IMR-90 (cell line): Measurements from ENCODE around the gene ASXL2. TPM values are rescaled to one million over a fixed set of nuclear protein-coding genes. Genes with fewer than 3 reads are reported as not detected.
A peak's percentile ranks its signal among the peaks of the same experiment; 100 is the strongest.

Experiments used
- ATAC-seq: fragments of 200-7000 bp; cut with Tn5 transposase; 2 replicates; pipeline ENCODE4 v1.9.1; 2020; ENCODE audit warnings: low read depth, mild to moderate bottlenecking, moderate library complexity
- BruUV-seq: library from RNA; stranded (reverse); fragments of 400-500 nt; replicated peaks from 2 replicates; lab custom pipeline; 2021; lab: Mats Ljungman, UMichigan
- CTCF ChIA-PET: fragments of 300-600 bp; formaldehyde crosslinking; extraction: SDS; loops from one replicate; lab custom pipeline; 2021; ENCODE audit warnings: antibody characterized with exemption; lab: Yijun Ruan, JAX
- POLR2A ChIA-PET: fragments of 300-600 bp; sonication (Branson Sonifier 250); formaldehyde crosslinking; loops from one replicate; lab custom pipeline; 2022; ENCODE audit warnings: antibody characterized with exemption; ENCODE audit not compliant: unreplicated experiment; lab: Charles Lee
- DNase-seq: peaks from one replicate; pipeline ENCODE4 v3.0.0; 2013
- H2AFZ ChIP-seq: replicated peaks from 2 replicates; pipeline ENCODE3; 2013; ENCODE audit warnings: low read length, mild to moderate bottlenecking; ENCODE audit not compliant: poor library complexity
- H2AK5ac ChIP-seq: 2 replicates; pipeline ENCODE4 v1.6.1; 2013; ENCODE audit warnings: low read depth, low read length, inconsistent platforms
- H2AK9ac ChIP-seq: replicated peaks from 2 replicates; pipeline ENCODE3; 2013; ENCODE audit warnings: mild to moderate bottlenecking, low read depth, low read length, moderate library complexity; ENCODE audit not compliant: poor library complexity
- H2BK120ac ChIP-seq: 2 replicates; pipeline ENCODE4 v1.6.1; 2013; ENCODE audit warnings: low read depth, low read length, inconsistent platforms
- H2BK15ac ChIP-seq: 3 replicates; pipeline ENCODE4 v1.6.1; 2013; ENCODE audit warnings: low read depth, low read length, inconsistent platforms
- H2BK20ac ChIP-seq: 2 replicates; pipeline ENCODE4 v1.6.1; 2013; ENCODE audit warnings: low read depth, mild to moderate bottlenecking, inconsistent platforms, low read length, moderate library complexity
- H2BK5ac ChIP-seq: 2 replicates; pipeline ENCODE4 v1.6.1; 2013; ENCODE audit warnings: mild to moderate bottlenecking, low read depth, low read length, inconsistent platforms; ENCODE audit not compliant: poor library complexity, severe bottlenecking
- H3K14ac ChIP-seq: replicated peaks from 2 replicates; pipeline ENCODE4 v1.6.1; 2013; ENCODE audit warnings: low read depth, low read length, inconsistent platforms
- H3K18ac ChIP-seq: 2 replicates; pipeline ENCODE4 v1.6.1; 2013; ENCODE audit warnings: low read depth, low read length, control low read depth
- H3K23ac ChIP-seq: 2 replicates; pipeline ENCODE4 v1.6.1; 2013; ENCODE audit warnings: low read depth, low read length, inconsistent platforms
- H3K27ac ChIP-seq: 2 replicates; pipeline ENCODE4 v1.5.1; 2013; ENCODE audit warnings: mild to moderate bottlenecking, control low read depth, low read length; ENCODE audit not compliant: insufficient read depth
- H3K27me3 ChIP-seq: 2 replicates; pipeline ENCODE4 v1.6.1; 2013; ENCODE audit warnings: low read length; ENCODE audit not compliant: control insufficient read depth, insufficient read depth
- H3K36me3 ChIP-seq: 2 replicates; pipeline ENCODE4 v1.6.1; 2013; ENCODE audit warnings: low read length, mixed read lengths; ENCODE audit not compliant: control insufficient read depth, insufficient read depth
- H3K4ac ChIP-seq: 2 replicates; pipeline ENCODE4 v1.6.1; 2013; ENCODE audit warnings: low read depth, low read length, inconsistent platforms
- H3K4me1 ChIP-seq: 2 replicates; pipeline ENCODE4 v1.6.1; 2013; ENCODE audit warnings: low read length, mixed read lengths; ENCODE audit not compliant: control insufficient read depth, insufficient read depth
- H3K4me2 ChIP-seq: 2 replicates; pipeline ENCODE4 v1.6.1; 2013; ENCODE audit warnings: low read depth, mild to moderate bottlenecking, control low read depth, low read length, moderate library complexity
- H3K4me3 ChIP-seq: 2 replicates; pipeline ENCODE4 v1.5.1; 2013; ENCODE audit warnings: low read depth, mild to moderate bottlenecking, control low read depth, low read length, moderate library complexity; ENCODE audit not compliant: insufficient read depth
- H3K56ac ChIP-seq: 2 replicates; pipeline ENCODE4 v1.6.1; 2013; ENCODE audit warnings: low read length, inconsistent platforms; ENCODE audit not compliant: insufficient read depth; ENCODE audit errors: extremely low read depth
- H3K79me1 ChIP-seq, 2 experiments: 2 replicates each; pipeline ENCODE4 v1.6.1; 2013; ENCODE audit warnings: low read length in 2 of 2, inconsistent platforms in 1 of 2, low read depth in 1 of 2
- H3K9ac ChIP-seq: 2 replicates; pipeline ENCODE4 v1.6.1; 2013; ENCODE audit warnings: low read depth, low read length, control low read depth
- H3K9me1 ChIP-seq: 2 replicates; pipeline ENCODE4 v1.6.1; 2013; ENCODE audit warnings: low read length, inconsistent platforms; ENCODE audit not compliant: insufficient read depth
- H3K9me3 ChIP-seq: 2 replicates; pipeline ENCODE4 v1.6.1; 2013; ENCODE audit warnings: low read length; ENCODE audit not compliant: control insufficient read depth, insufficient read depth
- H4K20me1 ChIP-seq: 2 replicates; pipeline ENCODE4 v1.6.1; 2013; ENCODE audit warnings: low read length, inconsistent platforms; ENCODE audit not compliant: insufficient read depth
- H4K5ac ChIP-seq: 2 replicates; pipeline ENCODE4 v1.6.1; 2013; ENCODE audit warnings: mild to moderate bottlenecking, low read depth, low read length, control low read depth
- H4K8ac ChIP-seq, 2 experiments: 2 replicates each; pipeline ENCODE4 v1.6.1; 2013; ENCODE audit warnings: low read depth in 2 of 2, low read length in 2 of 2, control low read depth in 1 of 2, inconsistent platforms in 1 of 2
- H4K91ac ChIP-seq: 2 replicates; pipeline ENCODE4 v1.6.1; 2013; ENCODE audit warnings: low read depth, low read length, inconsistent platforms; ENCODE audit not compliant: insufficient read depth
- BHLHE40 ChIP-seq: fragments of 150-350 bp; IDR thresholded peaks from 2 replicates; pipeline ENCODE4 v1.6.1; 2016; ENCODE audit warnings: mild to moderate bottlenecking, low read depth, low read length
- CEBPB ChIP-seq: IDR thresholded peaks from 2 replicates; pipeline ENCODE4 v1.6.1; 2012; ENCODE audit warnings: low read depth, low read length, improper control_type of control experiment
- CHD1 ChIP-seq: IDR thresholded peaks from 2 replicates; pipeline ENCODE4 v1.6.1; 2012; ENCODE audit warnings: low read depth, low read length, improper control_type of control experiment
- CTCF ChIP-seq: conservative IDR thresholded peaks from 2 replicates; pipeline ENCODE4 v1.5.1; 2012; ENCODE audit warnings: mild to moderate bottlenecking, low read depth, low read length, improper control_type of control experiment
- ELK1 ChIP-seq: fragments of 150-350 bp; IDR thresholded peaks from 2 replicates; pipeline ENCODE4 v1.6.1; 2016; ENCODE audit warnings: low read depth, mild to moderate bottlenecking, low read length, moderate library complexity, borderline replicate concordance
- FOS ChIP-seq: fragments of 150-350 bp; IDR thresholded peaks from 2 replicates; pipeline ENCODE4 v1.6.1; 2016; ENCODE audit warnings: low read depth, low read length
- MAFK ChIP-seq: IDR thresholded peaks from 2 replicates; pipeline ENCODE4 v1.6.1; 2012; ENCODE audit warnings: low read depth, low read length, improper control_type of control experiment
- MAZ ChIP-seq: IDR thresholded peaks from 2 replicates; pipeline ENCODE4 v1.6.1; 2012; ENCODE audit warnings: low read depth, mild to moderate bottlenecking, low read length, improper control_type of control experiment, moderate library complexity, borderline replicate concordance
- MXI1 ChIP-seq: IDR thresholded peaks from 2 replicates; pipeline ENCODE4 v1.6.1; 2012; ENCODE audit warnings: low read depth, mild to moderate bottlenecking, low read length, moderate library complexity, borderline replicate concordance
- NFE2L2 ChIP-seq: fragments of 150-350 bp; IDR thresholded peaks from 2 replicates; pipeline ENCODE4 v1.6.1; 2016; ENCODE audit warnings: low read depth, mild to moderate bottlenecking, low read length
- POLR2A ChIP-seq: IDR thresholded peaks from 2 replicates; pipeline ENCODE4 v1.6.1; 2012; ENCODE audit warnings: mild to moderate bottlenecking, low read depth, low read length
- RAD21 ChIP-seq: IDR thresholded peaks from 2 replicates; pipeline ENCODE4 v1.6.1; 2012; ENCODE audit warnings: low read length, improper control_type of control experiment
- RCOR1 ChIP-seq: IDR thresholded peaks from 2 replicates; pipeline ENCODE4 v1.6.1; 2012; ENCODE audit warnings: mild to moderate bottlenecking, low read length, improper control_type of control experiment; ENCODE audit not compliant: insufficient replicate concordance
- RFX5 ChIP-seq: IDR thresholded peaks from 2 replicates; pipeline ENCODE4 v1.8.0; 2012; ENCODE audit warnings: low read depth, mild to moderate bottlenecking, low read length, moderate library complexity
- SMC3 ChIP-seq: fragments of 150-350 bp; IDR thresholded peaks from 2 replicates; pipeline ENCODE4 v1.6.1; 2016; ENCODE audit warnings: low read depth, mild to moderate bottlenecking, antibody characterized with exemption, low read length, moderate library complexity
- USF2 ChIP-seq: fragments of 150-350 bp; IDR thresholded peaks from 2 replicates; pipeline ENCODE4 v1.6.1; 2017; ENCODE audit warnings: mild to moderate bottlenecking, antibody characterized with exemption, low read length, low read depth
- WGBS, 2 experiments: methylation state at CpG; one replicate each; pipeline versions ENCODE4 v1.1.5 to v1.1.7; 2013; ENCODE audit warnings: missing lambda C conversion rate in 2 of 2; ENCODE audit not compliant: insufficient read length in 1 of 2; ENCODE audit errors: extremely low coverage in 2 of 2; 5-methylcytosine and 5-hydroxymethylcytosine counted together
- dilution Hi-C: fragments of 300-500 bp; cut with HindIII; formaldehyde crosslinking; loops from one replicate; pipeline ENCODE4 v1.14.3; 2018; ENCODE audit warnings: low sequenced_read_pairs; ENCODE audit not compliant: unreplicated experiment
- in situ Hi-C: fragments of 300-500 bp; cut with MboI; formaldehyde crosslinking; loops from 3 replicates; pipeline ENCODE4 v1.14.3; 2019; ENCODE audit warnings: low sequenced_read_pairs, inconsistent platforms, mixed read lengths
- intact Hi-C: fragments of 100-400 bp; cut with micrococcal nuclease; formaldehyde crosslinking; loops from 2 replicates; pipeline ENCODE4 v1.10.0; 2022
- polyA plus RNA-seq, 3 experiments: library from polyadenylated mRNA; depleted of rRNA; stranded (reverse); fragments of >200 nt; gene quantifications; 2 replicates each; pipeline ENCODE4 v1.2.3, GENCODE V29; 2012; ENCODE audit warnings: low replicate concordance in 1 of 3
- total RNA-seq: library from RNA; depleted of rRNA; stranded (reverse); fragments of >200 nt; gene quantifications from 2 replicates; pipeline ENCODE4 v1.2.3, GENCODE V29; 2012

Gene ASXL2
- total and polyA plus RNA-seq, 2 of the 4 experiments (the other 2 are of a cell fraction): 5.3 to 8.1 TPM

- H3K79me1 ChIP-seq: no peaks in the 10 kb centered on the region; a peak in 1 of 4 replicates
- no peak overlapping the region for H3K23ac ChIP-seq
- H2AFZ ChIP-seq: no peak overlapping the region
- H3K9me3 ChIP-seq: no peaks in the 10 kb centered on the region
- WGBS, 2 experiments: no CpG with 5 or more reads among the region's 1 CpG
- no peak overlapping the region for H3K4me2 ChIP-seq
- no peak overlapping the region for H2AK9ac ChIP-seq
- ATAC-seq: peak; percentile 37
- intact Hi-C loops: no loop called here
- no peaks in the 10 kb centered on the region for H3K9me1 ChIP-seq
- no peak overlapping the region for H2BK20ac ChIP-seq
- CTCF ChIA-PET: interaction anchor here (0.7 kb wide), 1 partner anchor 56 kb away, joined by 3 read pairs; no protein-coding TSS in a partner anchor
- dilution Hi-C loops: no loop called here
- H4K8ac ChIP-seq: no peak overlapping the region
- H2BK15ac ChIP-seq: no peak overlapping the region
- no peak overlapping the region for H2BK120ac ChIP-seq
- no peak overlapping the region for H3K4ac ChIP-seq
- H3K56ac ChIP-seq: no peak overlapping the region
- H4K5ac ChIP-seq: no peak overlapping the region
- no peak overlapping the region for H2AK5ac ChIP-seq
- no peak overlapping the region for H3K4me3 ChIP-seq
- no peaks in the 10 kb centered on the region; the same call in 1 of the 2 replicates for H3K4me1 ChIP-seq
- DNase-seq: no peak
- no peaks in the 10 kb centered on the region for H3K27me3 ChIP-seq
- in situ Hi-C loops: no loop called here
- H3K36me3 ChIP-seq: peaks cover 13% of the 10 kb centered on the region
- H3K14ac ChIP-seq: no peak overlapping the region
- no peak overlapping the region for H3K18ac ChIP-seq
- no peak overlapping the region; the same call in 1 of the 2 replicates for H3K27ac ChIP-seq
- H2BK5ac ChIP-seq: no peak overlapping the region
- H4K20me1 ChIP-seq: no peaks in the 10 kb centered on the region
- TF ChIP-seq POLR2A: no peak
- no peak for TF ChIP-seq FOS
- TF ChIP-seq SMC3: no peak
- no peak for TF ChIP-seq MAFK
- no peak for TF ChIP-seq CTCF
- TF ChIP-seq CEBPB: no peak
- no peak for TF ChIP-seq RCOR1
- no peak for TF ChIP-seq RAD21
- TF ChIP-seq MAZ: no peak
- no peak for TF ChIP-seq MXI1
- no peak for TF ChIP-seq NFE2L2
- TF ChIP-seq USF2: no peak
- TF ChIP-seq ELK1: no peak
- no peak for TF ChIP-seq BHLHE40
- TF ChIP-seq CHD1: no peak
- no peak for TF ChIP-seq RFX5
- H4K91ac ChIP-seq: no peak overlapping the region
- BruUV-seq: no TSS peak
- POLR2A ChIA-PET: no interaction called here
- no peak overlapping the region for H3K9ac ChIP-seq
Observed at GRCh38 chr2:25757906-25758305, 120.4 kb downstream of the ASXL2 start.
